HepG2 (cell line): Measurements from ENCODE around the gene ETS1. TPM values are rescaled to one million over a fixed set of nuclear protein-coding genes. Genes with fewer than 3 reads are reported as not detected.

Experiments used
- ATAC-seq: fragments of 200-7000 bp; cut with Tn5 transposase; 3 replicates; pipeline ENCODE4 v1.9.1; 2020; ENCODE audit warnings: mild to moderate bottlenecking, moderate library complexity
- BruUV-seq: library from RNA; stranded (reverse); fragments of 400-500 nt; replicated peaks from 2 replicates; lab custom pipeline; 2021; lab: Mats Ljungman, UMichigan
- CTCF ChIA-PET: fragments of 300-600 bp; formaldehyde crosslinking; extraction: SDS; loops from one replicate; lab custom pipeline; 2021; ENCODE audit warnings: low total read pairs, inconsistent platforms, low intra/inter-chr PET ratio; lab: Yijun Ruan, JAX
- POLR2A ChIA-PET: fragments of 350-600 bp; sonication (Branson Sonifier 250); formaldehyde crosslinking; loops from one replicate; lab custom pipeline; 2020; ENCODE audit warnings: antibody characterized with exemption, inconsistent platforms; lab: Yijun Ruan, JAX
- DNase-seq: peaks from one replicate; pipeline ENCODE4 v3.0.0-alpha.2; 2015; ENCODE audit warnings: low spot score
- FAIRE-seq: peaks from 3 replicates; lab custom pipeline; 2011; peaks lifted over from hg19 to GRCh38; lab: Jason Lieb, UNC
- H2AFZ ChIP-seq: one replicate; pipeline ENCODE4 v1.6.1; 2011; ENCODE audit warnings: low read length, inconsistent platforms
- H3K27ac ChIP-seq: fragments of 300-600 bp; 3 replicates; pipeline ENCODE4 v1.8.0; 2011; ENCODE audit warnings: mixed run types, mild to moderate bottlenecking, mixed read lengths, low read length, inconsistent platforms; ENCODE audit not compliant: insufficient read depth; ENCODE audit errors: extremely low read length
- H3K27me3 ChIP-seq, 2 experiments: fragments of 200-600 bp in 1 of 2; 2 replicates in 1 of 2; 3 replicates in 1 of 2; pipeline versions ENCODE4 v1.6.0 to v1.8.0; 2011; ENCODE audit warnings: low read length in 2 of 2, mild to moderate bottlenecking in 2 of 2, moderate library complexity in 2 of 2, inconsistent platforms in 1 of 2; ENCODE audit not compliant: insufficient read depth in 2 of 2, control insufficient read depth in 1 of 2
- H3K36me3 ChIP-seq, 2 experiments: fragments of 200-600 bp in 1 of 2; replicated peaks in 1 of 2; 2 replicates in 1 of 2; 3 replicates in 1 of 2; pipeline versions ENCODE4 v1.5.1 to v1.8.0; 2011; ENCODE audit warnings: low read length in 2 of 2, inconsistent platforms in 1 of 2; ENCODE audit not compliant: insufficient read depth in 2 of 2, control insufficient read depth in 1 of 2
- H3K4me1 ChIP-seq: 2 replicates; pipeline ENCODE4 v1.5.1; 2012; ENCODE audit warnings: low read length, inconsistent platforms; ENCODE audit not compliant: insufficient read depth
- H3K4me2 ChIP-seq: 2 replicates; pipeline ENCODE4 v1.6.0; 2011; ENCODE audit warnings: low read depth, low read length, inconsistent platforms
- H3K4me3 ChIP-seq, 3 experiments: fragments of 200-600 bp in 1 of 3; sonication (generic), shearing (Covaris generic) in 1 of 3; replicated peaks in 1 of 3; 2 replicates each; pipeline ENCODE4 v1.5.1; 2011 to 2016; ENCODE audit warnings: low read length in 3 of 3, inconsistent platforms in 2 of 3, low read depth in 2 of 3, mild to moderate bottlenecking in 2 of 3, control low read depth in 1 of 3, mixed read lengths in 1 of 3; ENCODE audit not compliant: insufficient read depth in 1 of 3
- H3K79me2 ChIP-seq: one replicate; pipeline ENCODE4 v1.6.1; 2011; ENCODE audit warnings: low read length, inconsistent platforms; ENCODE audit not compliant: insufficient read depth
- H3K9ac ChIP-seq: 2 replicates; pipeline ENCODE4 v1.6.0; 2011; ENCODE audit warnings: mild to moderate bottlenecking, low read depth, low read length, inconsistent platforms; ENCODE audit not compliant: insufficient read depth
- H3K9me3 ChIP-seq: 2 replicates; pipeline ENCODE4 v1.5.1; 2012; ENCODE audit warnings: mild to moderate bottlenecking, low read length
- H4K20me1 ChIP-seq: 2 replicates; pipeline ENCODE4 v1.6.0; 2011; ENCODE audit warnings: inconsistent platforms, mild to moderate bottlenecking, low read length, moderate library complexity; ENCODE audit not compliant: insufficient read depth
- ERF ChIP-seq: IDR thresholded peaks from 2 replicates; pipeline ENCODE4 v1.6.1; 2018; ENCODE audit warnings: missing biosample characterization, missing genetic modification reagents
- FOXK1 ChIP-seq: sonication (generic); formaldehyde crosslinking; IDR thresholded peaks from 2 replicates; pipeline ENCODE4 v1.4.0; 2020; ENCODE audit warnings: low read depth, missing genetic modification reagents, borderline replicate concordance
- KLF6 ChIP-seq: IDR thresholded peaks from 2 replicates; pipeline ENCODE4 v1.8.0; 2016; ENCODE audit warnings: missing biosample characterization, missing genetic modification reagents
- MED8 ChIP-seq: sonication (generic); formaldehyde crosslinking; IDR thresholded peaks from 2 replicates; pipeline ENCODE4 v1.8.1; 2023; ENCODE audit warnings: mild to moderate bottlenecking, missing genetic modification reagents; ENCODE audit not compliant: insufficient replicate concordance
- RFX1 ChIP-seq: fragments of 450-650 bp; IDR thresholded peaks from 2 replicates; pipeline ENCODE4 v1.6.1; 2017
- YY1 ChIP-seq: IDR thresholded peaks from 2 replicates; pipeline ENCODE4 v1.6.1; 2011; ENCODE audit warnings: low read length, low read depth, moderate library complexity, mild to moderate bottlenecking; ENCODE audit not compliant: insufficient read depth, insufficient replicate concordance
- ZNF138 ChIP-seq: sonication (generic); formaldehyde crosslinking; IDR thresholded peaks from 2 replicates; pipeline ENCODE4 v1.5.0; 2020; ENCODE audit warnings: mild to moderate bottlenecking, low read depth, missing genetic modification reagents
- WGBS: methylation state at CpG from one replicate; pipeline ENCODE4 v1.1.6; 2017; ENCODE audit warnings: low lambda C conversion rate; 5-methylcytosine and 5-hydroxymethylcytosine counted together
- in situ Hi-C: cut with HindIII; loops from 2 replicates; pipeline ENCODE4 v1.10.0; 2017; ENCODE audit warnings: low pct_unique_long_range_greater_than_20kb; ENCODE audit not compliant: extremely low pct_ligation_motif_present
- intact Hi-C: fragments of 100-400 bp; cut with micrococcal nuclease; formaldehyde crosslinking; loops from one replicate; pipeline ENCODE4 v1.10.0; 2022; ENCODE audit not compliant: unreplicated experiment
- polyA plus RNA-seq, 8 experiments: library from polyadenylated mRNA; depleted of rRNA in 3 of 8; stranded (reverse) in 7 of 8; unstranded in 1 of 8; fragments of >200 nt; fragmentation: Illumina TruSeq in 4 of 8; extraction: Trizol in 4 of 8; gene quantifications; 2 replicates each; pipeline versions ENCODE4 v1.2.1 to v1.2.3, GENCODE V29; 2011 to 2016; ENCODE audit warnings: low read depth in 4 of 8, missing spikeins in 1 of 8, mixed read lengths in 1 of 8; ENCODE audit not compliant: insufficient read depth in 1 of 8
- total RNA-seq, 5 experiments: library from RNA; depleted of rRNA; stranded (reverse); fragments of >200 nt; fragmentation: Illumina TruSeq; extraction: Trizol; gene quantifications; 2 replicates each; pipeline ENCODE4 v1.2.3, GENCODE V29; 2016; ENCODE audit warnings: low read depth in 1 of 5
- TF ChIP-seq, protein P1 (sequence below): sonication (generic); formaldehyde crosslinking; IDR thresholded peaks from 2 replicates; pipeline ENCODE4 v1.5.0; 2020; ENCODE audit warnings: mild to moderate bottlenecking, low read depth, missing genetic modification reagents, borderline replicate concordance
- TF ChIP-seq, protein P2 (sequence below): sonication (generic); formaldehyde crosslinking; IDR thresholded peaks from 2 replicates; pipeline ENCODE4 v1.4.0; 2020; ENCODE audit warnings: mild to moderate bottlenecking, missing genetic modification reagents
- TF ChIP-seq, protein P3 (sequence below): sonication (generic); formaldehyde crosslinking; IDR thresholded peaks from 2 replicates; pipeline ENCODE4 v1.9.0; 2021; ENCODE audit warnings: mild to moderate bottlenecking, missing genetic modification reagents
- TF ChIP-seq, protein P4 (sequence below): sonication (generic); formaldehyde crosslinking; conservative IDR thresholded peaks from 2 replicates; pipeline ENCODE4 v1.8.0; 2022; ENCODE audit warnings: mild to moderate bottlenecking, moderate library complexity, missing genetic modification reagents

Gene ETS1
- total and polyA plus RNA-seq, 2 of the 13 experiments (the other 11 are each of a cell fraction or from before 2014, with no cell fraction given), result 0.18 to 0.34 TPM

DNA sequence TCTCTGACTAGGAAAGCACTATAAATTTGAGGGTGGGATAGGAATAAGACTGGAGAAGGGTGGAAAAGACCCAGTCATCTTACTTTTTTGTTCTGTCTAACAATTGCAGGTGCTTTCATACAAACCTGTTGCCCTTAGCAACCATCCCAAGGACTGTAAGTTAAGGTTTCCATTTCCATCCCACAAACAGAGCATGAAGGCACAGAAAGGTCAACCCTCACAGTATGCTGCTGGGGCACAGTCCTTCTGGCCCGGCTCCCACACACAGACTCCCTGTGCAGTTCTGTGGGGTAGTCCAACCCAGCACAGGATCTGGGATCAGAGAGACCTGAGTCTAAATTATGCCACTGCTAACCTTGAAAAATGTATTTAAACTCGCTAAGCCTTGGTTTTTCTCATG, 38.4 kb upstream of the ETS1 start:
- H3K9me3 ChIP-seq, result no peaks in the 10 kb centered on the region
- no peak overlapping the region for H3K4me3 ChIP-seq
- H3K4me2 ChIP-seq, result no peak overlapping the region
- no peak overlapping the region for H2AFZ ChIP-seq
- DNase-seq (no peak), ATAC-seq (no peak), FAIRE-seq (no peak)
- H3K27ac ChIP-seq, result no peak overlapping the region
- no peaks in the 10 kb centered on the region for H3K4me1 ChIP-seq
- no peaks in the 10 kb centered on the region for H4K20me1 ChIP-seq
- no peaks in the 10 kb centered on the region for H3K36me3 ChIP-seq
- peaks cover 1 to 54% of the 10 kb centered on the region in 2 experiments; a peak in 4 of 5 replicates for H3K27me3 ChIP-seq
- no peak overlapping the region for H3K9ac ChIP-seq
- ChIA-PET POLR2A (no interaction called here), CTCF (no interaction called here)
- no TSS peak for BruUV-seq
- intact Hi-C loops (loop anchor here (2.0 kb wide), 1 partner anchor 71 kb away; no protein-coding TSS in a partner anchor), in situ Hi-C loops (loop anchor here (5.0 kb wide), 2 partner anchors 338 to 448 kb away; no protein-coding TSS in a partner anchor)
- 0% methylated on average over 2 of the region's 2 CpGs for WGBS
- no peaks in the 10 kb centered on the region for H3K79me2 ChIP-seq
- TF ChIP-seq, protein P1, sequence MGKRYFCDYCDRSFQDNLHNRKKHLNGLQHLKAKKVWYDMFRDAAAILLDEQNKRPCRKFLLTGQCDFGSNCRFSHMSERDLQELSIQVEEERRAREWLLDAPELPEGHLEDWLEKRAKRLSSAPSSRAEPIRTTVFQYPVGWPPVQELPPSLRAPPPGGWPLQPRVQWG (CRISPR knock-in tag), result no peak
- TF ChIP-seq, protein P2, sequence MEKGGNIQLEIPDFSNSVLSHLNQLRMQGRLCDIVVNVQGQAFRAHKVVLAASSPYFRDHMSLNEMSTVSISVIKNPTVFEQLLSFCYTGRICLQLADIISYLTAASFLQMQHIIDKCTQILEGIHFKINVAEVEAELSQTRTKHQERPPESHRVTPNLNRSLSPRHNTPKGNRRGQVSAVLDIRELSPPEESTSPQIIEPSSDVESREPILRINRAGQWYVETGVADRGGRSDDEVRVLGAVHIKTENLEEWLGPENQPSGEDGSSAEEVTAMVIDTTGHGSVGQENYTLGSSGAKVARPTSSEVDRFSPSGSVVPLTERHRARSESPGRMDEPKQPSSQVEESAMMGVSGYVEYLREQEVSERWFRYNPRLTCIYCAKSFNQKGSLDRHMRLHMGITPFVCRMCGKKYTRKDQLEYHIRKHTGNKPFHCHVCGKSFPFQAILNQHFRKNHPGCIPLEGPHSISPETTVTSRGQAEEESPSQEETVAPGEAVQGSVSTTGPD (CRISPR knock-in tag), result no peak
- TF ChIP-seq ERF (CRISPR knock-in tag) (no peak), KLF6 (CRISPR knock-in tag) (no peak), MED8 (CRISPR knock-in tag) (no peak), ZNF138 (CRISPR knock-in tag) (no peak), RFX1 (no peak), FOXK1 (CRISPR knock-in tag) (no peak), YY1 (no peak)
- TF ChIP-seq, protein P3, sequence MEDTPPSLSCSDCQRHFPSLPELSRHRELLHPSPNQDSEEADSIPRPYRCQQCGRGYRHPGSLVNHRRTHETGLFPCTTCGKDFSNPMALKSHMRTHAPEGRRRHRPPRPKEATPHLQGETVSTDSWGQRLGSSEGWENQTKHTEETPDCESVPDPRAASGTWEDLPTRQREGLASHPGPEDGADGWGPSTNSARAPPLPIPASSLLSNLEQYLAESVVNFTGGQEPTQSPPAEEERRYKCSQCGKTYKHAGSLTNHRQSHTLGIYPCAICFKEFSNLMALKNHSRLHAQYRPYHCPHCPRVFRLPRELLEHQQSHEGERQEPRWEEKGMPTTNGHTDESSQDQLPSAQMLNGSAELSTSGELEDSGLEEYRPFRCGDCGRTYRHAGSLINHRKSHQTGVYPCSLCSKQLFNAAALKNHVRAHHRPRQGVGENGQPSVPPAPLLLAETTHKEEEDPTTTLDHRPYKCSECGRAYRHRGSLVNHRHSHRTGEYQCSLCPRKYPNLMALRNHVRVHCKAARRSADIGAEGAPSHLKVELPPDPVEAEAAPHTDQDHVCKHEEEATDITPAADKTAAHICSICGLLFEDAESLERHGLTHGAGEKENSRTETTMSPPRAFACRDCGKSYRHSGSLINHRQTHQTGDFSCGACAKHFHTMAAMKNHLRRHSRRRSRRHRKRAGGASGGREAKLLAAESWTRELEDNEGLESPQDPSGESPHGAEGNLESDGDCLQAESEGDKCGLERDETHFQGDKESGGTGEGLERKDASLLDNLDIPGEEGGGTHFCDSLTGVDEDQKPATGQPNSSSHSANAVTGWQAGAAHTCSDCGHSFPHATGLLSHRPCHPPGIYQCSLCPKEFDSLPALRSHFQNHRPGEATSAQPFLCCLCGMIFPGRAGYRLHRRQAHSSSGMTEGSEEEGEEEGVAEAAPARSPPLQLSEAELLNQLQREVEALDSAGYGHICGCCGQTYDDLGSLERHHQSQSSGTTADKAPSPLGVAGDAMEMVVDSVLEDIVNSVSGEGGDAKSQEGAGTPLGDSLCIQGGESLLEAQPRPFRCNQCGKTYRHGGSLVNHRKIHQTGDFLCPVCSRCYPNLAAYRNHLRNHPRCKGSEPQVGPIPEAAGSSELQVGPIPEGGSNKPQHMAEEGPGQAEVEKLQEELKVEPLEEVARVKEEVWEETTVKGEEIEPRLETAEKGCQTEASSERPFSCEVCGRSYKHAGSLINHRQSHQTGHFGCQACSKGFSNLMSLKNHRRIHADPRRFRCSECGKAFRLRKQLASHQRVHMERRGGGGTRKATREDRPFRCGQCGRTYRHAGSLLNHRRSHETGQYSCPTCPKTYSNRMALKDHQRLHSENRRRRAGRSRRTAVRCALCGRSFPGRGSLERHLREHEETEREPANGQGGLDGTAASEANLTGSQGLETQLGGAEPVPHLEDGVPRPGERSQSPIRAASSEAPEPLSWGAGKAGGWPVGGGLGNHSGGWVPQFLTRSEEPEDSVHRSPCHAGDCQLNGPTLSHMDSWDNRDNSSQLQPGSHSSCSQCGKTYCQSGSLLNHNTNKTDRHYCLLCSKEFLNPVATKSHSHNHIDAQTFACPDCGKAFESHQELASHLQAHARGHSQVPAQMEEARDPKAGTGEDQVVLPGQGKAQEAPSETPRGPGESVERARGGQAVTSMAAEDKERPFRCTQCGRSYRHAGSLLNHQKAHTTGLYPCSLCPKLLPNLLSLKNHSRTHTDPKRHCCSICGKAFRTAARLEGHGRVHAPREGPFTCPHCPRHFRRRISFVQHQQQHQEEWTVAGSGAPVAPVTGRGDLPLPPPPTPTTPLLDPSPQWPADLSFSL (CRISPR knock-in tag), result no peak
- TF ChIP-seq, protein P4, sequence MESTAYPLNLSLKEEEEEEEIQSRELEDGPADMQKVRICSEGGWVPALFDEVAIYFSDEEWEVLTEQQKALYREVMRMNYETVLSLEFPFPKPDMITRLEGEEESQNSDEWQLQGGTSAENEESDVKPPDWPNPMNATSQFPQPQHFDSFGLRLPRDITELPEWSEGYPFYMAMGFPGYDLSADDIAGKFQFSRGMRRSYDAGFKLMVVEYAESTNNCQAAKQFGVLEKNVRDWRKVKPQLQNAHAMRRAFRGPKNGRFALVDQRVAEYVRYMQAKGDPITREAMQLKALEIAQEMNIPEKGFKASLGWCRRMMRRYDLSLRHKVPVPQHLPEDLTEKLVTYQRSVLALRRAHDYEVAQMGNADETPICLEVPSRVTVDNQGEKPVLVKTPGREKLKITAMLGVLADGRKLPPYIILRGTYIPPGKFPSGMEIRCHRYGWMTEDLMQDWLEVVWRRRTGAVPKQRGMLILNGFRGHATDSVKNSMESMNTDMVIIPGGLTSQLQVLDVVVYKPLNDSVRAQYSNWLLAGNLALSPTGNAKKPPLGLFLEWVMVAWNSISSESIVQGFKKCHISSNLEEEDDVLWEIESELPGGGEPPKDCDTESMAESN (CRISPR knock-in tag), result no peak
